ENCODE results near the gene GSG1.

Gene GSG1

GRCh38 chr12:13045816-13046215 is 57.7 kb downstream of the GSG1 start:
- TF ChIP-seq, protein P1, sequence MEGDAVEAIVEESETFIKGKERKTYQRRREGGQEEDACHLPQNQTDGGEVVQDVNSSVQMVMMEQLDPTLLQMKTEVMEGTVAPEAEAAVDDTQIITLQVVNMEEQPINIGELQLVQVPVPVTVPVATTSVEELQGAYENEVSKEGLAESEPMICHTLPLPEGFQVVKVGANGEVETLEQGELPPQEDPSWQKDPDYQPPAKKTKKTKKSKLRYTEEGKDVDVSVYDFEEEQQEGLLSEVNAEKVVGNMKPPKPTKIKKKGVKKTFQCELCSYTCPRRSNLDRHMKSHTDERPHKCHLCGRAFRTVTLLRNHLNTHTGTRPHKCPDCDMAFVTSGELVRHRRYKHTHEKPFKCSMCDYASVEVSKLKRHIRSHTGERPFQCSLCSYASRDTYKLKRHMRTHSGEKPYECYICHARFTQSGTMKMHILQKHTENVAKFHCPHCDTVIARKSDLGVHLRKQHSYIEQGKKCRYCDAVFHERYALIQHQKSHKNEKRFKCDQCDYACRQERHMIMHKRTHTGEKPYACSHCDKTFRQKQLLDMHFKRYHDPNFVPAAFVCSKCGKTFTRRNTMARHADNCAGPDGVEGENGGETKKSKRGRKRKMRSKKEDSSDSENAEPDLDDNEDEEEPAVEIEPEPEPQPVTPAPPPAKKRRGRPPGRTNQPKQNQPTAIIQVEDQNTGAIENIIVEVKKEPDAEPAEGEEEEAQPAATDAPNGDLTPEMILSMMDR (conservative IDR thresholded peaks at IDR 0.05; ENCODE audit: low read depth, low read length), result no peak
- H3K4me3 ChIP-seq (ENCODE audit: low read length), result no peak overlapping the region
- no peak for DNase-seq (ENCODE audit: low read depth)

DNA sequence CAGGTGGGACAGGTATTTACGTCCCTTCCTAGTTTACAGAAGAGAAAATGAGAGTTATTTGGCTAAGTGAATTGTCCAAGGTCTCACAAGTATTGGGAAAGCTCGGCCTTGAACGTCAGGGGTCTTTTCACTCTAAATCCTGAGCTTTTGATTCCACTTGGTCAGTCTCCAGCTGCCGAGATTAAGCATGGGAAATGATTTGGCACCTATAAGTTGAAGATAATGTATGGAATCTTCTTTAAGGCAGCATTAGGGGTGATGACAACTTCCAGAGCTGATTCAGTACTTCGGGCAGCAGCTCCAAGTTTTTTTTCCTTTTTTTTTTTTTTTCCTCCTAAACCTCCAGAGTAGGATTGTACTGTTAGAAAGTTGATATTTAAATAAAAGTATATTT is 58.6 kb downstream of the GSG1 start:
- DNase-seq (ENCODE audit: low read depth), result no peak
- TF ChIP-seq, protein P1 (conservative IDR thresholded peaks at IDR 0.05; ENCODE audit: low read depth, low read length), result no peak
- H3K4me3 ChIP-seq (ENCODE audit: low read length), result peak overlapping the region; percentile 88

DNA sequence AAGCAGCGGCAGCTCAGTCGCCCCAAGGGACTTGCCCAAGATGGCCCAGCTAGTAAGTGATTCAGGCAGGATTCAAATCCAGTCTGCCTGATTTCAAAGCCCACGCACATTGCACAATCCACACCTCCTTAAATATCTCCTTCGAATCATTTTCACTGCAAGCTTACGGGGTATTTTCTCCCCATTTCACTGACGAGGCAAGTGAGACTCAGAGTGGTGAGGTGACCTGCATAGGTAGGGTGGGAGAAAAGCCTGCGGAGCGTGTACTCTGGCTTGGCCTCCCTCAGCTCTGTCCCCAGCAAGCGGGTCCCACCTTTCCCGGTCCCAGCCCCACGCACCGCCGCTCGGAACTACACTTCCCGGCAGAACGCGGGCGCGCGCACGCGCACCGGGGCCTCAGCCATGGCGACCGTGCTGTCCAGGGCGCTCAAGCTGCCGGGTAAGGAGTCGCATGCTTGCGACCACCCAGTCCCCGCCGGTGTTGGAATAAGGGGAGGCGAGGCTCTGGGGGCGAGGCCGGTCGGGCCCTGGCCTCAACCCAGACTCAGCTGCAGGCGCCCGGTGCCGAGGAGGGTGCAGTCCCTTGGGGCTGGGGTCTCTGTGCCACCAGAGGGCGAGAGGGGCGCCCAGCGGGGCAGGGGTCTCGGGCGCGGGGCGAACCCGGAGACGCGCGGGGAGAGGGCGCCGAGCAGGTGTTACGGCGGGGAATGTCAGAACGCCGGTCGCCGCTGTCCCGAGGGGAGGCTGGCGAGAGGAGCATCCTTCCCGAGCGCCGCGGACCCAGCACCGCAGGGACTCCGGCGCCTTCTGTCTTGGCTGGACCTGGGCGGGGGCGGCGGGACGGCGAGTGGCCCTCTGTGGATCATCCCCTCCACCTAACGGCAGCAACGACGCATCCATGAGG is 59.2 kb downstream of the GSG1 start, which contains the start of gene FAM234B:
FAM234B (plus strand) TSS at position 380 of the 904 bp plus-strand sequence; CDS start at position 403, 23 bp downstream.
- H3K4me3 ChIP-seq (ENCODE audit: low read length), result peak within 1 kb of the TSS; percentile 88
- TF ChIP-seq, protein P1 (conservative IDR thresholded peaks at IDR 0.05; ENCODE audit: low read depth, low read length), result no peak
- no peak for DNase-seq (ENCODE audit: low read depth)

GRCh38 chr12:13042666-13043230 is 60.7 kb downstream of the GSG1 start:
- TF ChIP-seq, protein P1 (conservative IDR thresholded peaks at IDR 0.05; ENCODE audit: low read depth, low read length), result no peak
- H3K4me3 ChIP-seq (ENCODE audit: low read length), result no peak overlapping the region
- DNase-seq (ENCODE audit: low read depth), result no peak

DNA sequence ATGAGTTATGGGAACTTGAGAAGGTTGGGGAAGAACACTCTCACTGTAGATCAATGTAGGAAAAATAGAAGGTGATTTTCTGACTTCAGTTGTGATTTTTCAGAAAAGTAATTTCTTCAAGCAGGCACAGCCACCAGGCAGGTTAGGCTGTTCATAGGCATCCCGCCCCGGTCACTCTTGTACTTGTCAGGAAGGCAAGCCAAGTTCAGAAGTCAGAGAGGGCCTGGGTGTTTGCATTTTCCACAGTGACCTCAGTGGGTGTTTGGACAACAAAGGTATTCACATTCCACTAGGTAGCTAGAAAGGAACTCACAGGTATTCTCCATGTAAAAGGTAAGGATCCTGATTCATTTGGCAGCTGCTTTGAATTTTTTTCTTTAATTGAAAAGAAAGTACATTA is 62.2 kb downstream of the GSG1 start:
- no peak overlapping the region for H3K4me3 ChIP-seq (ENCODE audit: low read length)
- DNase-seq (ENCODE audit: low read depth), result no peak
- TF ChIP-seq, protein P1 (conservative IDR thresholded peaks at IDR 0.05; ENCODE audit: low read depth, low read length), result no peak

- no peak overlapping the region for H3K4me3 ChIP-seq (ENCODE audit: low read length)
- no peak for DNase-seq (ENCODE audit: low read depth)
- TF ChIP-seq, protein P1 (conservative IDR thresholded peaks at IDR 0.05; ENCODE audit: low read depth, low read length), result no peak
These were observed 64.0 kb downstream of the GSG1 start for GRCh38 chr12:13039328-13039956.

All from retinal pigment epithelial cell (primary cell).